ENCODE data around the gene RNF220. TPM values are rescaled to one million over a fixed set of nuclear protein-coding genes. Genes with fewer than 3 reads are reported as not detected.

RNF220 gene
- total and polyA plus RNA-seq, 2 donors (not counting 3 experiments of a cell fraction or from before 2014, with no cell fraction given): 62.7 to 66.6 TPM

GRCh38 chr1:44672254-44672955 lies 267.4 kb downstream of the RNF220 start:
- H3K4me3 ChIP-seq (replicated peaks in 1 of 3; ENCODE audit: insufficient read depth in 1 of 3, low read depth in 1 of 3, low read length in 3 of 3): no peak overlapping the region
- no TSS peak for BruUV-seq (replicated peaks)
- H3K4me2 ChIP-seq (ENCODE audit: insufficient read depth, low read length): peak overlapping the region; percentile 57
- no peaks in the 10 kb centered on the region for H4K20me1 ChIP-seq (replicated peaks; ENCODE audit: control insufficient read depth, extremely low read depth, insufficient read depth, low read length)
- ChIA-PET POLR2A (interaction anchor here (0.6 kb wide), 1 partner anchor 80 kb away, joined by 6 read pairs; no protein-coding TSS in a partner anchor), CTCF (interaction anchor here (1.1 to 3.2 kb wide), 2 partner anchors 17 to 20 kb away, joined by 8 to 27 read pairs; no protein-coding TSS in a partner anchor)
- TF ChIP-seq EZH2 (IDR thresholded peaks at IDR 0.05; ENCODE audit: borderline replicate concordance, low read depth, low read length, severe bottlenecking): no peak
- no peak for TF ChIP-seq GATA2 (IDR thresholded peaks at IDR 0.05; ENCODE audit: insufficient read depth, insufficient read length, low read depth, low read length)
- TF ChIP-seq FOS (IDR thresholded peaks at IDR 0.05; ENCODE audit: borderline replicate concordance, insufficient read depth, low read length): peak; percentile 79
- peak; percentile 46 for TF ChIP-seq JUN (IDR thresholded peaks at IDR 0.05; ENCODE audit: borderline replicate concordance, insufficient read depth, insufficient read length, low read depth)
- no peak for TF ChIP-seq CTCF (IDR thresholded peaks at IDR 0.05; ENCODE audit: extremely low read depth in 1 of 2, insufficient read depth in 1 of 2, low read depth in 1 of 2, low read length in 2 of 2)
- no peak for TF ChIP-seq MAX (IDR thresholded peaks at IDR 0.05; ENCODE audit: insufficient read depth, insufficient read length)
- TF ChIP-seq POLR2AphosphoS5 (IDR thresholded peaks at IDR 0.05; ENCODE audit: insufficient read depth, low read depth, low read length): peak; percentile 79
- FAIRE-seq (peak; percentile 97), DNase-seq (ENCODE audit: low read depth, low spot score) (peak; percentile 75)
- H3K9me1 ChIP-seq (replicated peaks; ENCODE audit: control insufficient read depth, extremely low read depth, insufficient read depth, low read length): no peaks in the 10 kb centered on the region
- no peaks in the 10 kb centered on the region for H3K79me2 ChIP-seq (ENCODE audit: control insufficient read depth, insufficient read depth, low read length)
- peak overlapping the region; percentile 52 for H3K27ac ChIP-seq (ENCODE audit: insufficient read depth, low read depth, low read length)
- no peaks in the 10 kb centered on the region for H3K9me3 ChIP-seq (replicated peaks; ENCODE audit: control insufficient read depth, insufficient read depth, low read length)
- dilution Hi-C loops (cut with MboI; ENCODE audit: extremely low pct_ligation_motif_present, low sequenced_read_pairs): no loop called here
- no peaks in the 10 kb centered on the region for H3K27me3 ChIP-seq (ENCODE audit: control insufficient read depth in 2 of 2, insufficient read depth in 2 of 2, low read length in 2 of 2)
- no peaks in the 10 kb centered on the region for H3K36me3 ChIP-seq (ENCODE audit: control insufficient read depth in 2 of 2, extremely low read depth in 1 of 2, insufficient read depth in 2 of 2, low read length in 2 of 2)
- H3K4me1 ChIP-seq (ENCODE audit: control insufficient read depth, extremely low read depth, insufficient read depth, low read length): peaks cover 41% of the 10 kb centered on the region
- peak overlapping the region; percentile 73 for H2AFZ ChIP-seq (ENCODE audit: low read depth, low read length)
- intact Hi-C loops (cut with micrococcal nuclease): no loop called here
- H3K9ac ChIP-seq (replicated peaks; ENCODE audit: extremely low read depth, insufficient read depth, low read length): peak overlapping the region; percentile 14
